K562 (cell line): ENCODE data around the gene RBBP5.

Experiments
- ATF7 ChIP-seq: fragments of 450-650 bp; IDR thresholded peaks from 2 replicates; pipeline ENCODE4 v1.7.1; 2014; ENCODE audit warnings: mild to moderate bottlenecking, moderate library complexity
- CBX5 ChIP-seq: IDR thresholded peaks from 2 replicates; pipeline ENCODE4 v1.6.1; 2014; ENCODE audit warnings: low read depth, borderline replicate concordance
- COPS2 ChIP-seq: fragments of 450-650 bp; conservative IDR thresholded peaks from 2 replicates; pipeline ENCODE4 v1.6.1; 2016; ENCODE audit warnings: mild to moderate bottlenecking, moderate library complexity
- EHMT2 ChIP-seq: fragments of 450-650 bp; IDR thresholded peaks from 2 replicates; pipeline ENCODE4 v1.6.1; 2018; ENCODE audit warnings: antibody characterized with exemption
- EZH2 ChIP-seq: IDR thresholded peaks from 2 replicates; pipeline ENCODE4 v1.6.1; 2012; ENCODE audit warnings: low read depth, mild to moderate bottlenecking, inconsistent platforms, low read length, borderline replicate concordance
- JUN ChIP-seq, 2 experiments: sonication (generic) in 1 of 2; formaldehyde crosslinking in 1 of 2; IDR thresholded peaks; 2 replicates each; pipeline versions ENCODE4 v1.6.1 to v1.8.0; 2012 to 2022; ENCODE audit warnings: borderline replicate concordance in 2 of 2, mild to moderate bottlenecking in 2 of 2, improper control_type of control experiment in 1 of 2, low read depth in 1 of 2, low read length in 1 of 2, missing genetic modification reagents in 1 of 2
- KDM1A ChIP-seq, 2 experiments: fragments of 450-650 bp; IDR thresholded peaks; 2 replicates each; pipeline ENCODE4 v1.6.1; 2016; ENCODE audit warnings: mild to moderate bottlenecking in 2 of 2
- NFIC ChIP-seq: fragments of 450-650 bp; IDR thresholded peaks from 2 replicates; pipeline ENCODE4 v1.6.1; 2017; ENCODE audit warnings: mild to moderate bottlenecking, inconsistent platforms
- POLR2A ChIP-seq: fragments of 450-650 bp; conservative IDR thresholded peaks from 2 replicates; pipeline ENCODE4 v1.6.1; 2016
- POLR2AphosphoS5 ChIP-seq: IDR thresholded peaks from 2 replicates; pipeline ENCODE4 v1.6.1; 2011; ENCODE audit warnings: mild to moderate bottlenecking, low read depth, low read length, moderate library complexity; ENCODE audit not compliant: control insufficient read depth, insufficient read depth
- SMAD1 ChIP-seq: fragments of 150-350 bp; IDR thresholded peaks from 2 replicates; pipeline ENCODE4 v1.6.1; 2014; ENCODE audit warnings: low read length, low read depth; ENCODE audit not compliant: partially characterized antibody
- ZBTB1 ChIP-seq: sonication (generic); formaldehyde crosslinking; IDR thresholded peaks from 2 replicates; pipeline ENCODE4 v1.8.1; 2023; ENCODE audit warnings: missing genetic modification reagents, low read depth, mild to moderate bottlenecking, borderline replicate concordance
- TF ChIP-seq, protein P1 (sequence below), 3 experiments: IDR thresholded peaks in 2 of 3; conservative IDR thresholded peaks in 1 of 3; 2 replicates each; pipeline ENCODE4 v1.5.1; 2011 to 2012; ENCODE audit warnings: low read length in 3 of 3, mild to moderate bottlenecking in 3 of 3, control low read depth in 2 of 3, improper control_type of control experiment in 1 of 3, inconsistent platforms in 1 of 3, low read depth in 1 of 3, mixed read lengths in 1 of 3, moderate library complexity in 1 of 3; ENCODE audit not compliant: insufficient read depth in 2 of 3

- TF ChIP-seq EZH2 (no peak), COPS2 (no peak), KDM1A (IDR thresholded peaks at IDR 0.05) (no peak), JUN (IDR thresholded peaks at IDR 0.05; ENCODE audit: borderline replicate concordance, low read depth, low read length) (no peak), JUN (CRISPR knock-in tag; IDR thresholded peaks at IDR 0.05; ENCODE audit: borderline replicate concordance) (no peak), CBX5 (no peak), SMAD1 (no peak), EHMT2 (no peak), ZBTB1 (CRISPR knock-in tag) (no peak), NFIC (no peak), ATF7 (no peak), POLR2A (no peak), POLR2AphosphoS5 (no peak)
- TF ChIP-seq, protein P1, sequence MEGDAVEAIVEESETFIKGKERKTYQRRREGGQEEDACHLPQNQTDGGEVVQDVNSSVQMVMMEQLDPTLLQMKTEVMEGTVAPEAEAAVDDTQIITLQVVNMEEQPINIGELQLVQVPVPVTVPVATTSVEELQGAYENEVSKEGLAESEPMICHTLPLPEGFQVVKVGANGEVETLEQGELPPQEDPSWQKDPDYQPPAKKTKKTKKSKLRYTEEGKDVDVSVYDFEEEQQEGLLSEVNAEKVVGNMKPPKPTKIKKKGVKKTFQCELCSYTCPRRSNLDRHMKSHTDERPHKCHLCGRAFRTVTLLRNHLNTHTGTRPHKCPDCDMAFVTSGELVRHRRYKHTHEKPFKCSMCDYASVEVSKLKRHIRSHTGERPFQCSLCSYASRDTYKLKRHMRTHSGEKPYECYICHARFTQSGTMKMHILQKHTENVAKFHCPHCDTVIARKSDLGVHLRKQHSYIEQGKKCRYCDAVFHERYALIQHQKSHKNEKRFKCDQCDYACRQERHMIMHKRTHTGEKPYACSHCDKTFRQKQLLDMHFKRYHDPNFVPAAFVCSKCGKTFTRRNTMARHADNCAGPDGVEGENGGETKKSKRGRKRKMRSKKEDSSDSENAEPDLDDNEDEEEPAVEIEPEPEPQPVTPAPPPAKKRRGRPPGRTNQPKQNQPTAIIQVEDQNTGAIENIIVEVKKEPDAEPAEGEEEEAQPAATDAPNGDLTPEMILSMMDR (IDR thresholded peaks at IDR 0.05 in 2 of 3, conservative IDR thresholded peaks at IDR 0.05 in 1 of 3; ENCODE audit: insufficient read depth in 2 of 3, low read depth in 1 of 3, low read length in 3 of 3): no peak
Observed at GRCh38 chr1:205076245-205076761, 45.5 kb downstream of the RBBP5 start.
